Erythroblast (primary cell): ENCODE results near the gene ARF3.

Experiments
- GATA1 ChIP-seq: IDR thresholded peaks from 2 replicates; pipeline ENCODE4 v1.6.1; 2011; ENCODE audit warnings: low read depth, mild to moderate bottlenecking, control low read depth, low read length, moderate library complexity
- POLR2A ChIP-seq: IDR thresholded peaks from 2 replicates; pipeline ENCODE4 v1.6.1; 2011; ENCODE audit warnings: mild to moderate bottlenecking, low read length

GRCh38 chr12:48930475-48930874 lies 26.8 kb downstream of the ARF3 start:
- TF ChIP-seq POLR2A, result no peak
- TF ChIP-seq GATA1, result no peak
